Stimulated activated CD4-positive, alpha-beta T cell treated with anti-CD3 and anti-CD28 coated beads, TNF-alpha, amount 100 ng/mL, for 24 hours (primary cell): ENCODE measurements around the gene TTLL10.

Experiments
- DNase-seq, 3 experiments: peaks; one replicate each; pipeline ENCODE4 v3.0.0-alpha.2; 2020; ENCODE audit warnings: low read depth in 3 of 3

The TTLL10 gene

GRCh38 chr1:1173793-1174415, at the start of gene TTLL10:
Gene TTLL10 (plus strand): TSS chr1:1173880. CDS start chr1:1179216, 5,336 bp downstream.
- DNase-seq, result peak in 1 of 3 experiments; percentile 43

- DNase-seq, result no peak
Measured at GRCh38 chr1:1124508-1124785, 49.2 kb upstream of the TTLL10 start.

- no peak for DNase-seq
Measured at GRCh38 chr1:1124786-1125642, 48.7 kb upstream of the TTLL10 start.

- DNase-seq, result no peak
Measured at GRCh38 chr1:1125945-1126344, 47.7 kb upstream of the TTLL10 start.

GRCh38 chr1:1127551-1128451, 45.9 kb upstream of the TTLL10 start:
- no peak for DNase-seq

GRCh38 chr1:1128454-1129139, 45.1 kb upstream of the TTLL10 start:
- DNase-seq, result no peak

GRCh38 chr1:1129381-1129821, 44.3 kb upstream of the TTLL10 start:
- DNase-seq, result no peak

- DNase-seq, result no peak
Measured at GRCh38 chr1:1130206-1131120, 43.2 kb upstream of the TTLL10 start.

- DNase-seq, result no peak
Measured at GRCh38 chr1:1132042-1132950, 41.4 kb upstream of the TTLL10 start.

- DNase-seq, result no peak
Measured at GRCh38 chr1:1132956-1133750, 40.5 kb upstream of the TTLL10 start.

GRCh38 chr1:1134300-1134970, 39.2 kb upstream of the TTLL10 start:
- no peak for DNase-seq

GRCh38 chr1:1135339-1136136, 38.1 kb upstream of the TTLL10 start:
- no peak for DNase-seq

- no peak for DNase-seq
Measured at GRCh38 chr1:1136547-1137230, 37.0 kb upstream of the TTLL10 start.

GRCh38 chr1:1137256-1138045, 36.2 kb upstream of the TTLL10 start:
- DNase-seq, result peak; percentile 31 to 74 (median 43)

GRCh38 chr1:1140673-1141072, 33.0 kb upstream of the TTLL10 start:
- no peak for DNase-seq
